Natural killer cell (primary cell): ENCODE measurements around the gene ARSB. TPM values are rescaled to one million over a fixed set of nuclear protein-coding genes. Genes with fewer than 3 reads are reported as not detected.
A peak's percentile ranks its signal among the peaks of the same experiment; 100 is the strongest.

Experiments
- ATAC-seq, 3 donors: fragments of 150-1000 bp in 2 of 3; fragments of 200-7000 bp in 1 of 3; cut with Tn5 transposase; 1 replicate in 1 of 3; 2 replicates in 2 of 3; pipeline ENCODE4 v1.10.0; 2021; ENCODE audit warnings: mild to moderate bottlenecking in 2 of 3, moderate library complexity in 2 of 3
- DNase-seq, 2 donors: peaks; one replicate each; pipeline versions ENCODE4 v3.0.0 to v3.0.0-alpha.2; 2013 to 2021; ENCODE audit warnings: mixed read lengths in 1 of 2
- H3K27ac ChIP-seq: one replicate; pipeline ENCODE4 v1.5.1; 2013; ENCODE audit warnings: mild to moderate bottlenecking, low read length
- H3K27me3 ChIP-seq: one replicate; pipeline ENCODE4 v1.6.1; 2013; ENCODE audit warnings: low read length; ENCODE audit not compliant: control insufficient read depth, insufficient read depth
- H3K36me3 ChIP-seq: one replicate; pipeline ENCODE4 v1.6.1; 2013; ENCODE audit warnings: low read length; ENCODE audit not compliant: control insufficient read depth, insufficient read depth
- H3K4me1 ChIP-seq: one replicate; pipeline ENCODE4 v1.6.1; 2013; ENCODE audit warnings: low read length; ENCODE audit not compliant: control insufficient read depth, insufficient read depth
- H3K4me3 ChIP-seq: one replicate; pipeline ENCODE4 v1.5.1; 2013; ENCODE audit warnings: low read length
- H3K9me3 ChIP-seq: one replicate; pipeline ENCODE4 v1.6.1; 2013; ENCODE audit warnings: low read length; ENCODE audit not compliant: control insufficient read depth, insufficient read depth
- H3K27ac Mint-ChIP-seq, 2 donors: one replicate each; pipeline ENCODE4 v1.8.0; 2022; ENCODE audit warnings: mild to moderate bottlenecking in 2 of 2, mixed read lengths in 2 of 2, moderate library complexity in 1 of 2
- H3K27me3 Mint-ChIP-seq, 2 donors: one replicate each; pipeline ENCODE4 v1.8.0; 2022; ENCODE audit warnings: low read depth in 2 of 2, mixed read lengths in 2 of 2
- H3K36me3 Mint-ChIP-seq: one replicate; pipeline ENCODE4 v1.8.0; 2022; ENCODE audit warnings: mixed read lengths
- H3K4me1 Mint-ChIP-seq, 2 donors: one replicate each; pipeline ENCODE4 v1.8.0; 2022; ENCODE audit warnings: mixed read lengths in 2 of 2
- H3K4me3 Mint-ChIP-seq: one replicate; pipeline ENCODE4 v1.8.0; 2022; ENCODE audit warnings: mild to moderate bottlenecking, moderate library complexity, mixed read lengths
- H3K9me3 Mint-ChIP-seq, 2 donors: one replicate each; pipeline ENCODE4 v1.8.0; 2022; ENCODE audit warnings: mixed read lengths in 2 of 2
- CTCF ChIP-seq: fragments of 200-600 bp; IDR thresholded peaks from one replicate; pipeline ENCODE4 v1.8.0; 2022; ENCODE audit warnings: antibody characterized with exemption
- WGBS: methylation state at CpG from one replicate; pipeline ENCODE4 v1.1.7; 2013; ENCODE audit warnings: missing lambda C conversion rate; ENCODE audit not compliant: insufficient coverage; 5-methylcytosine and 5-hydroxymethylcytosine counted together
- intact Hi-C: fragments of 100-400 bp; cut with micrococcal nuclease; formaldehyde crosslinking; loops from one replicate; pipeline ENCODE4 v1.14.2; 2022
- total RNA-seq, 4 donors: library from RNA; stranded (reverse); fragments of 120-200 nt in 1 of 4; gene quantifications; one replicate each; pipeline versions ENCODE4 v1.2.3 to v1.2.4, GENCODE V29; 2013 to 2022

ARSB gene
- total RNA-seq, 3 donors from 2014 or later (not counting 1 experiment from before 2014, with no cell fraction given): 8.6 to 12.8 (median 8.9) TPM

GRCh38 chr5:79031485-79031867, 46.4 kb upstream of the ARSB start:
- H3K27ac ChIP-seq: no peak overlapping the region
- intact Hi-C loops: no loop called here
- no peak for TF ChIP-seq CTCF
- ATAC-seq (no peak), DNase-seq (no peak)
- H3K4me1 Mint-ChIP-seq: no peaks in the 10 kb centered on the region
- H3K27ac Mint-ChIP-seq: no peak overlapping the region
- no peak overlapping the region for H3K4me3 Mint-ChIP-seq
- no peaks in the 10 kb centered on the region for H3K9me3 Mint-ChIP-seq
- peaks cover 5 to 16% of the 10 kb centered on the region in 2 donors for H3K27me3 Mint-ChIP-seq
- H3K36me3 Mint-ChIP-seq: no peaks in the 10 kb centered on the region
- H3K4me1 ChIP-seq: no peaks in the 10 kb centered on the region
- H3K27me3 ChIP-seq: no peaks in the 10 kb centered on the region
- no peaks in the 10 kb centered on the region for H3K36me3 ChIP-seq
- H3K4me3 ChIP-seq: no peak overlapping the region
- H3K9me3 ChIP-seq: no peaks in the 10 kb centered on the region
- 95% methylated on average over 1 of the region's 1 CpG for WGBS

GRCh38 chr5:79030663-79031484, 45.8 kb upstream of the ARSB start:
- Histone ChIP-seq H3K27ac (no peak overlapping the region), H3K4me3 (no peak overlapping the region), H3K27me3 (no peaks in the 10 kb centered on the region), H3K4me1 (no peaks in the 10 kb centered on the region), H3K36me3 (no peaks in the 10 kb centered on the region), H3K9me3 (no peaks in the 10 kb centered on the region)
- intact Hi-C loops: no loop called here
- H3K27me3 Mint-ChIP-seq: peaks cover 5 to 22% of the 10 kb centered on the region in 2 donors
- ATAC-seq (no peak), DNase-seq (no peak)
- H3K36me3 Mint-ChIP-seq: no peaks in the 10 kb centered on the region
- H3K9me3 Mint-ChIP-seq: no peaks in the 10 kb centered on the region
- no peak overlapping the region for H3K4me3 Mint-ChIP-seq
- no peak for TF ChIP-seq CTCF
- H3K4me1 Mint-ChIP-seq: no peaks in the 10 kb centered on the region
- WGBS: 92% methylated on average over 11 of the region's 11 CpGs
- no peak overlapping the region for H3K27ac Mint-ChIP-seq

GRCh38 chr5:79025054-79025472, 40.0 kb upstream of the ARSB start:
- Histone ChIP-seq H3K27ac (no peak overlapping the region), H3K9me3 (no peaks in the 10 kb centered on the region), H3K27me3 (peaks cover 14% of the 10 kb centered on the region), H3K36me3 (no peaks in the 10 kb centered on the region), H3K4me3 (no peak overlapping the region), H3K4me1 (peaks cover 4% of the 10 kb centered on the region)
- no peaks in the 10 kb centered on the region for H3K9me3 Mint-ChIP-seq
- intact Hi-C loops: loop anchor here (2.0 to 10.0 kb wide), 2 partner anchors 108 to 1060 kb away; no protein-coding TSS in a partner anchor
- H3K4me3 Mint-ChIP-seq: no peak overlapping the region
- no peak overlapping the region for H3K27ac Mint-ChIP-seq
- H3K36me3 Mint-ChIP-seq: no peaks in the 10 kb centered on the region
- peaks cover 30 to 77% of the 10 kb centered on the region in 2 donors for H3K27me3 Mint-ChIP-seq
- ATAC-seq (peak in 2 of 3 donors; percentile 63 to 68), DNase-seq (peak; percentile 32 to 73)
- TF ChIP-seq CTCF: peak; percentile 98
- H3K4me1 Mint-ChIP-seq: peaks cover 14 to 15% of the 10 kb centered on the region in 2 donors
- 20% methylated on average over 13 of the region's 13 CpGs for WGBS
